ENCODE measurements around the gene PHIP. TPM values are rescaled to one million over a fixed set of nuclear protein-coding genes. Genes with fewer than 3 reads are reported as not detected.

PHIP gene
- total and polyA plus RNA-seq, 2 experiments from 2014 or later: 14.8 to 26.5 TPM

GRCh38 chr6:79042799-79043126 is 35.3 kb downstream of the PHIP start:
- Histone ChIP-seq H3K4me3 (no peak overlapping the region), H3K36me3 (peaks cover 23% of the 10 kb centered on the region), H3K27ac (no peak overlapping the region), H3K4me1 (ENCODE audit: low read depth) (no peaks in the 10 kb centered on the region), H3K27me3 (no peaks in the 10 kb centered on the region), H3K9me3 (ENCODE audit: low read depth) (no peaks in the 10 kb centered on the region)
- no peak for DNase-seq (ENCODE audit: low read depth in 1 of 2, low spot score in 1 of 2)
- TF ChIP-seq, protein P1, sequence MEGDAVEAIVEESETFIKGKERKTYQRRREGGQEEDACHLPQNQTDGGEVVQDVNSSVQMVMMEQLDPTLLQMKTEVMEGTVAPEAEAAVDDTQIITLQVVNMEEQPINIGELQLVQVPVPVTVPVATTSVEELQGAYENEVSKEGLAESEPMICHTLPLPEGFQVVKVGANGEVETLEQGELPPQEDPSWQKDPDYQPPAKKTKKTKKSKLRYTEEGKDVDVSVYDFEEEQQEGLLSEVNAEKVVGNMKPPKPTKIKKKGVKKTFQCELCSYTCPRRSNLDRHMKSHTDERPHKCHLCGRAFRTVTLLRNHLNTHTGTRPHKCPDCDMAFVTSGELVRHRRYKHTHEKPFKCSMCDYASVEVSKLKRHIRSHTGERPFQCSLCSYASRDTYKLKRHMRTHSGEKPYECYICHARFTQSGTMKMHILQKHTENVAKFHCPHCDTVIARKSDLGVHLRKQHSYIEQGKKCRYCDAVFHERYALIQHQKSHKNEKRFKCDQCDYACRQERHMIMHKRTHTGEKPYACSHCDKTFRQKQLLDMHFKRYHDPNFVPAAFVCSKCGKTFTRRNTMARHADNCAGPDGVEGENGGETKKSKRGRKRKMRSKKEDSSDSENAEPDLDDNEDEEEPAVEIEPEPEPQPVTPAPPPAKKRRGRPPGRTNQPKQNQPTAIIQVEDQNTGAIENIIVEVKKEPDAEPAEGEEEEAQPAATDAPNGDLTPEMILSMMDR (IDR thresholded peaks at IDR 0.05; ENCODE audit: low read depth, low read length): no peak

DNA sequence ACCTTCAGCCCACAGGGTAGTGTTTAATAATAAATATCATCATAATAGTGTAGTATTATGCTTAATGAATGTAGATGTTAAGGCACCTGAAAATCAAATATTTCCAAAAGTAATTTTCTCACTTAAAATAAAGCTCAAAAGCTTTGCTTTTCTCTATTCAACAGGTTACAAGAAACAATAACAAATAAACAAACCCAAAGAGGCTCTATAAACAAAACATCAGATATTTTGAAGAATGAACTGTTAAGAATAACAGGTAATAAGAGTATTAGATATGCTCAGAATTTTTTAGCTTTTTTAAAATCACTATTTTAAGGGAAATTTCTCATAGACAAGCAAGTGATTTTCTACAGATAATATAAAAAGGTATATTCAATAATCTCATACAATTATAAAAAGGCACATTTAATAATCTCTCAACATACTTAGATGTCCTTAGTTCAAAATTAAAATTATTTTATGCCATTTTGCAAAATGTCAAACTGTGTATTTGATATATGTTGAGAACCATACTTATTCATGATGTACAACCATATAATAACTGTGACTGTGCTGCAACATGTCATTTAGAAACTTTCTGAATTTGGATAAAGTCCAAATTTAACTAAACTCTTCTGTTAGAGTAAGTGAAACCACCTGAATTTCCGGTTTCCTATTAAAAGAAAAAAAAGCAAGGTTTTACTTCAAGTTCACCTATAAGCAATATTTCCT is 35.8 kb downstream of the PHIP start:
- TF ChIP-seq, protein P1 (IDR thresholded peaks at IDR 0.05; ENCODE audit: low read depth, low read length): no peak
- H3K4me1 ChIP-seq (ENCODE audit: low read depth): no peaks in the 10 kb centered on the region
- DNase-seq (ENCODE audit: low read depth in 1 of 2, low spot score in 1 of 2): no peak
- H3K27ac ChIP-seq: no peak overlapping the region
- peaks cover 23% of the 10 kb centered on the region for H3K36me3 ChIP-seq
- no peaks in the 10 kb centered on the region for H3K9me3 ChIP-seq (ENCODE audit: low read depth)
- no peak overlapping the region for H3K4me3 ChIP-seq
- no peaks in the 10 kb centered on the region for H3K27me3 ChIP-seq

- Histone ChIP-seq H3K36me3 (peaks cover 23% of the 10 kb centered on the region), H3K27me3 (no peaks in the 10 kb centered on the region), H3K4me1 (ENCODE audit: low read depth) (no peaks in the 10 kb centered on the region), H3K4me3 (no peak overlapping the region), H3K9me3 (ENCODE audit: low read depth) (no peaks in the 10 kb centered on the region), H3K27ac (no peak overlapping the region)
- TF ChIP-seq, protein P1 (IDR thresholded peaks at IDR 0.05; ENCODE audit: low read depth, low read length): no peak
- peak in 1 of 2 donors; percentile 43 for DNase-seq (ENCODE audit: low read depth in 1 of 2, low spot score in 1 of 2)
Measured at GRCh38 chr6:79040083-79040482, 38.0 kb downstream of the PHIP start.

- Histone ChIP-seq H3K36me3 (peaks cover 23% of the 10 kb centered on the region), H3K27me3 (no peaks in the 10 kb centered on the region), H3K27ac (no peak overlapping the region), H3K4me3 (no peak overlapping the region), H3K4me1 (ENCODE audit: low read depth) (no peaks in the 10 kb centered on the region), H3K9me3 (ENCODE audit: low read depth) (no peaks in the 10 kb centered on the region)
- TF ChIP-seq, protein P1 (IDR thresholded peaks at IDR 0.05; ENCODE audit: low read depth, low read length): no peak
- DNase-seq (ENCODE audit: low read depth in 1 of 2, low spot score in 1 of 2): no peak
Measured at GRCh38 chr6:79038061-79038460, 40.0 kb downstream of the PHIP start.

GRCh38 chr6:79034865-79035264 is 43.2 kb downstream of the PHIP start:
- no peaks in the 10 kb centered on the region for H3K27me3 ChIP-seq
- no peak overlapping the region for H3K4me3 ChIP-seq
- H3K9me3 ChIP-seq (ENCODE audit: low read depth): no peaks in the 10 kb centered on the region
- no peak overlapping the region for H3K27ac ChIP-seq
- TF ChIP-seq, protein P1 (IDR thresholded peaks at IDR 0.05; ENCODE audit: low read depth, low read length): no peak
- H3K36me3 ChIP-seq: peaks cover 8% of the 10 kb centered on the region
- no peak for DNase-seq (ENCODE audit: low read depth in 1 of 2, low spot score in 1 of 2)
- no peaks in the 10 kb centered on the region for H3K4me1 ChIP-seq (ENCODE audit: low read depth)
